Measurements from ENCODE around the gene SNCA.

Gene SNCA

DNA sequence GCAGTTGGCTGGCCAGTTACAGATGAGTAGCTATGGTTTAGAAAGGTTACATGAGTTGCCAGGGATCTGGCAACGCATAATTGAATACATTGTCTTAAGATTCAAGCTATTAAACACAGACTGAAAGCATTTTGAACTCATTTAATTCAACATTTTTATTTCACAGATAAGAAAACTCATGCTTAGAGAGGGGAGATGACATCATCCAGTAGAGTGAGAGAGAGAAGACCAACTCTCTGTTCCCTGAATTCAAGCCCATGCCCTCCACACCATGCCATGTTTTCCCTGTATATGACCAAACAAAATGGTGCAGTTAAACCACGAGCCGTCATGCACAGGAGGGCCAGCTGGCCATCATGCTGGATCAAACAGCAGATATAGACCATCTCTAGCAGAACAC, 22.6 kb downstream of the SNCA start:
- no peak for DNase-seq (ENCODE audit: low spot score)

- DNase-seq (ENCODE audit: low spot score) = no peak
Observed at GRCh38 chr4:89813197-89813596, 23.8 kb downstream of the SNCA start.

DNA sequence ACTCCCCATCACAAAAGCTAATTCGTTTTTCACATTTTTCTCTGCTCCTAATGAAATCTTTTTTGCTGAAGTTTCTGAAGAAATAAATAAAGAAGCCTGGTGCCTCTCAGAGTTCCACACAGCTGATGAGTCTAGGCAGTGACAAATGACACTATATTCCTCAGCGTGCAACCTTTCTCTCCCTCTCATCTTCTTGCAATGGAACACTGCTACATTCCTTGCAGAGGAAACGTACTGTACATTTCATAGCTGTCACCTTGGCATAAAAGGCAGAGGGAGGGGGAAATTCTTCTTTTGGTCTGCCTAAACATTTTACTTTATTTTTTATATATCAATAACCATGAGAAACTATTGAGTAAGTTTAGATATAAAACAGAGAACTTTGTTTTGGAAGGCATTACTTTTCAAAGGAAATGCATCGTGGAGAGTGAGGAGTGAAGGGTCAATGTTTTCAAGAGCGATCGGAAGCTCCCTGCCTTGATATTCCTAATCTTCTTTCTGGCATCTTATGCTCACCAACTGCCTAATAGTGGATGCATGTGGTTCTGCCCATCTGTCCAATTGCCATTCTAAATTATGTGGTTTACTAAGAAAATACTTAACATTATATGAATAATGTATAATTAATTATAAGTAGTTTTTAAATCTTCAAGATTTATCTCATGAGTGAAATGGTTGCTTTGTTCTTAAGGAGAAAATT, 29.4 kb downstream of the SNCA start:
- DNase-seq (ENCODE audit: low spot score) = no peak

DNA sequence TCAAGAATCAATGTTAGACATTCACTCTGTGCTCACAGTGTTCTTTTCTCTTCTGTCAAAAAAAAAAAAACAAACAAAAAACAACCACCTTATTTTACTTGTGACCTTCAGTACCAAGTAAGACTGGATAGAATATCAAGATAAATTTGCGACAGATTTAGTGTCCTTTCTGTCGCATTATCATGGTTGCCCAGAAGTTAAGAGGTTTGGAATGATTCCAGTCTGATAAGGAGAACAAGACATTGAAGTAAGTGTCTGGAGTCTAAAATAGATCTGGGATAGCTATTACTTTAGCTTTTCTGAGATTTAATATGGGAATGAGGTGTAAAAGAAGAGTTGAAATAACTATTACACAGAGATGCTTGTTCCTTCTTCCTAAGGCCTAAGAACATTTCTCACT, 31.7 kb downstream of the SNCA start:
- DNase-seq (ENCODE audit: low spot score) = no peak

GRCh38 chr4:89803915-89804314, 33.0 kb downstream of the SNCA start:
- no peak for DNase-seq (ENCODE audit: low spot score)

GRCh38 chr4:89803036-89803435, 33.9 kb downstream of the SNCA start:
- no peak for DNase-seq (ENCODE audit: low spot score)

DNA sequence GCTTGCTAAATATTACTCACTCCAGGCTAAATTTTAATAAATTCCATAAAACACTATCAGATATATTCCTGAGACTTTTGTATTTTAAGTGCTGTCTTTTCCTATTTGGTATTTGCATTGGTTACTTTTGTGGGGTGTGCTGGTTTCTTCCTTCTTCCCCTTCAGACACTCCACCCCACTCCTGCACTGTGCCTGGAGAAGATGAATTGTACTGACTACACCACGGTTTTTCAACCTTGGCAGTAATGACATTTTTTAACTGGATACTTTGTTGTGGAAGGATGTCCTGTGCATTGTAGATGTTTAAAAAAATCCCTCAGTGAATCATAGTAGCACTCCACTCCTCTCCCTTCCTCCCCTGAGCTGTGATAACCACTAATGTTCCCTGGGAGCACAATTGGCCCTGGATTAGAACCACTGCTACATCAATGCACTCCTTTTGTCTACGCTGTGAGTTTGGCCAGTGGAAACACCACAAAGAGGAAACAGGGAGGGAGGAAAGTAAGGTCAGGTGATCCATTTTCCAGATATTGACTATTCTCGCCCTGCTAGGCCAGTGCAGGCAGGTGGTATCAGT, 36.3 kb downstream of the SNCA start:
- no peak for DNase-seq (ENCODE audit: low spot score)

GRCh38 chr4:89800012-89800516, 36.9 kb downstream of the SNCA start:
- no peak for DNase-seq (ENCODE audit: low spot score)

GRCh38 chr4:89799071-89799470, 37.9 kb downstream of the SNCA start:
- no peak for DNase-seq (ENCODE audit: low spot score)

DNA sequence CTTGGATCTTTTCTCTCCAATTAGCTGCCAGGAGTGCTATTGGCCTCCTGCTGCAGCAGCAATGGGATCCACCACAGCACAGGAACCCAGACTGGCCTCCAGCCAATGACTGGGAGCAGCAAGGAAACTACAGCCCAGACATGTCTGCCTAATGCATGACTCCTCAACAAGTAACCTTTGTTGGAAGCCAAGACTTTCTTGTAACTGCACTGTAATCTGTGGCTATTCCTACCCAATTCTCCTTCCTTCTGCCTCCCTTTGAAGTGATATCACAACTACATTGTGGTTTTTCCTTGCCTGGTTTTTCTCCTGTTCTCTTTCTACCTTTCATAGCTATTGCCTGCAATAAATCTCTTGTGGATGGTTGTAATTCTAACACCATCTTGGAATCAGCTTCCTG, 39.8 kb downstream of the SNCA start:
- no peak for DNase-seq (ENCODE audit: low spot score)

DNA sequence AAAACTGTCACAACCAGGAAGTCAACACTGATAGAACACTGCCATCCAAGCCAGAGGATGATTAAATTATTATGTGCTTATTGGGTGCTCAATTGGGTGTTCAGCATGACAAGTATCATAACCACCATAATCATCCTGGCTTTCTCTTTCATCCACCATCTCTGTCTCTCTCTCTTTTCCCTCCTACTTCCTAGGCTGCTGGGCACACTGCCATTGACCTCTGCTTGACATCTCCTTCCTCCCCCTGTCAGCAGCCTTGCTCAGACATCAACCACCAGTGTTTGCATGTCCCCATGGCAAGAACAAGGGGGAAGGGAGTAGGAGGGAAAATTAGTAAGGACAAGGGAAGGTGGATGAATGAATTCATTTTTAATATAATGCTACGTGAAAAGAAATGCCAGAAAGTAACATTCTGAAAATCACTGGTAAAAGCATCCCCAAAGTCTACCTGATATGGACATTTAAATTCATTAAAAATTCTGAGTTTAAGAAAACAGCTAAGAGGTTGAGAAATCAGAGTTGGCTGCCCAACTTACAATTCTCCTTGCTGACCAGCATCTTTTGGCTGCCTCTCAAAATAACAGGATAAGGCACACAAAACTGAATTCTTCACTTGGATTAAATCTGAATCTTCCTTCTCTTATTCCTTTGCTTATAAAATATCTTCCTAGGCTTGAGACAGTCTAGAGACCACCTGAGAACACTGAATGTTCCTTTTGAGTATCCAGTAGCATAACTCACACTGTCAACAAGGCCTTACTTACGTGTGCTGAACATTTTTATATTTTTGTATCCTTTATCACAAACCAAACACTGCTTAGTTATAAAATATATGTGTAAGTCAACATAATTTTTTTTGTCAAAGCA, 48.5 kb downstream of the SNCA start:
- no peak for DNase-seq (ENCODE audit: low spot score)

DNA sequence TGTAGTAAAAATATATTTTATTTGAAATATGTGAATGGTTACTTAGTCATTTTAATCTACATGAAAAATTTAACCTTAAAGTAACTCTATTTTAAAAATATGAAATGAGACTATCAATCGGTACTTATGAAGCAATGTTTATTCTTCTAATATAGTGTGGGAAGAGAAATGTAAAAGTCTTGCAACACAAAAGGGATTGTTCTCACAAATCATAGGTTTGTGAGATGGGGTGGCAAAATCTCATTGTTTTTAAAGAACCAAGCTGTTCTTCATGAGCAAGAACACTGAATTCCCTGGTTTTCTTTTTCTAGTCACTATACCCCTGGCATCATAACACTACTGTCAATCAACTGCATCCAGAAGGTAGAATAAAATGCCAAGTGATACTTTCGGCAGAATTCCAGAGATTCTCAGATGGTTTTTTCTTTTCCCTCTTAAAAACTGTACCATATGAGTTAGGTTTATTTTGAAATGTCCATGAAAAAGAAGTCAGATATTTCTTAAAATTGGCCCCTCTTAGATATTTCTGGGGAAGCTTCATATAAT, 52.2 kb downstream of the SNCA start:
- DNase-seq (ENCODE audit: low spot score) = no peak

DNA sequence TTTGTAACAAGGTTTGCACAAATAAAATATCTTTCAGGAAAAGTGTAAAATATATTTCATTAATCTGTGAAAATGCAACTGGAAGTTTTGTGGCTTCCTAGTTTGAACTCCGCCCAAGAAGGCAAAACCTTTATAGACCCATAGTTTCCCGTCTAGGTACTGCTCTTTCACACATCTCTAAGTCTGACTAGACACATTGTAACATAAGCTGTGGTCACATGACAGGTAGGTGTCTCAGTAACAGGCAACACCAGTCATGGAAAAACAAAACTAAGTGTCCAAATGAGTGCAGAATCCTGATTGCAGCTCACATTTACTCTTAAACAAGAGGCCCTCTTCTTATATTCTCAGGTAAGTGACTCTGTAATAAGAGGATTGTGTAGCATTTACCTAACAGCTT, 55.6 kb downstream of the SNCA start:
- DNase-seq (ENCODE audit: low spot score) = no peak

DNA sequence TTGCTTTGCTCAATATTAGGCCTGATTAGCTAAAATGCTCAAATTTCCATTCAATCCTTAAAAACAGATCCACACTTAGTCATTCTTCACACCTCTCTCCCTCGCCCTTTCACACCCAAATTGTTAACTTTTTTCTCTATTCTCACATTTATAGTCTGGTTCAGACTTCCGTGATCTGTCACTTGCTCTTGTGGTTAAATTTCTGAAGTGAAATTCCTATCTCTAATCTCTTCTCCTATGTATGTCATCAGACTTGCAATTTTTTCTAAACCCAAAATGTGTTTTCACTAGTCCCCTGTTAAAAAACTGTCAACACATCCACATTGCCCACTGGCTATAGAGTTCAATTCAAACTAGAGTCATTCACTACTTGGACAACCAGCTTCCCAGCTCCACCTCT, 63.2 kb downstream of the SNCA start:
- no peak for DNase-seq (ENCODE audit: low spot score)

- no peak for DNase-seq (ENCODE audit: low spot score)
Observed at GRCh38 chr4:89769856-89770255, 67.1 kb downstream of the SNCA start.

- DNase-seq (ENCODE audit: low spot score) = no peak
Observed at GRCh38 chr4:89767924-89768323, 69.0 kb downstream of the SNCA start.

DNA sequence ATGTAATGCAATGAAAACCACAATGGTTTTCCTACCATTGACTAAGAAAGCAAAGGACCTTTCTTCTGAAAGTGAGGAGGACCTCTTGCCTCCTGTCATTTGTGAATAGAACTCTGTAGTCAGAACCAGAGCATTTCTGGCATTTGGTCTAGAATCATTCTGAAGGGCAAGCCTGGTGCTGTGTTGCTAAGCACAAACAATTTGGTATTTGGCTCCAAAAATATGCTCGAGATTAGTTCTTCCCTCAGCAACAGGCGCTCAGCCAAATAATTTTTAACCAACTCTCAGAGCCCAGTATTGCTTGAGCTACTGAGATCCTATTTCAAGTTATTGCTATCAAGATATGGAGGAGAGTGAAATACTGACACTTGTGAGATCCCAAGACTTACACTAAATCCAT, 71.0 kb downstream of the SNCA start:
- no peak for DNase-seq (ENCODE audit: low spot score)

- DNase-seq (ENCODE audit: low spot score) = no peak
Observed at GRCh38 chr4:89765528-89765927, 71.4 kb downstream of the SNCA start.

DNA sequence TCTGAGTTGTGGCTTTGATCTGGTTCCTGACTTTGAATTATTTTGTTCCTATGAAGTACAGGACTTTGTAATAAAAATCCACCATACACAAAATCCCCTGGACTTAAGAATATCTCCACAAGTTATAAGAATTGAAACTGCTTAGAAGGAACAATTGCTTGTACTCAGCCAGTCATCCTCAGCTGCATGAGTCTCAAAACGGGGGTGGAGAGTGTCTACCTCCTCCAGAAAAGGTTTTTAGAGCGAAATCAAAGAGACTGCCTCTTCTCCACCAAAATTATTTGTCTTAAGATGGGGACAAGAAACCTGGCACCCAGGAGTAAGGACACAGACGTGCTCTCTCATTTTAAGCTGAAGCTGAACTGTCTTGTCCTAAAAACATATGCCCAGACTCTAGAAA, 74.7 kb downstream of the SNCA start:
- DNase-seq (ENCODE audit: low spot score) = no peak

- no peak for DNase-seq (ENCODE audit: low spot score)
Observed at GRCh38 chr4:89759426-89759825, 77.5 kb downstream of the SNCA start.

DNA sequence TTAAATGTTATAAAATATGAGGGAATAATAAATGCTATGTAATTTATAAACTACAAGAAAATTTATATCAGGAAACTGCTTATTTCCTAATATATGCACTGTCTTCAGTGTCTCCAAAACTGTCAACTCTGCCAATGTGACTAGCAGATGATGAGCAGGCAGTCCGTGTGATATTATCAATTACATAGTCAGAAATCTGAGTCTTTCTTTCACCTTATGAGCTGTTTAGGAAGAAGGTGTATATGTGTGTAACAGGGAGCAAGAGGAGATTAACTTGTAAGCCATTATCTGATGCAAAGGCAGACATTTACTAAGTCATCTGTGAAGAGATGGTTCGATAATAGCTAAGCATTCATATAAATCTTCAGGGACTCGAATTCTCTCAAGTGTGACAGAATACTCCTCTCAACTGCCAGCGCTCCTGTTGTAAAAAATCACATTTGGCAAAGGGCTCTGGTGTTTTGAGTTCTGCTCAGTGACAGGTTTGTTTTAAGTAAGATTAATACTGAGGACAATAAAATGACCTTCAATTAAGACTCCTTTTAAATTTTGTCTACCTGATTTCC, 79.7 kb downstream of the SNCA start:
- DNase-seq (ENCODE audit: low spot score) = no peak

GRCh38 chr4:89755220-89755619, 81.7 kb downstream of the SNCA start:
- no peak for DNase-seq (ENCODE audit: low spot score)

All from germinal center (tissue), 1 donor.